GM21825 (cell line): ENCODE results near the gene SWSAP1.
"Not testable (repeated sequence)": the region's sequence is repeated elsewhere in the genome, so short reads cannot be mapped to it uniquely, and the experiment has no call there.

ENCODE experiments used
- ATAC-seq: cut with Tn5 transposase; IDR thresholded peaks from one replicate; pipeline ENCODE4 v1.9.1; 2021; ENCODE audit warnings: mild to moderate bottlenecking, moderate library complexity; ENCODE audit not compliant: unreplicated experiment

Gene SWSAP1

GRCh38 chr19:11354102-11354501 lies 20.4 kb upstream of the SWSAP1 start:
- not testable (repeated sequence) for ATAC-seq

GRCh38 chr19:11355160-11356073 lies 19.0 kb upstream of the SWSAP1 start, which contains the start of gene PLPPR2:
TSS of gene PLPPR2 (plus strand) at chr19:11355432. CDS start at chr19:11357674, 2,242 bp downstream.
- peak; percentile 45 for ATAC-seq

- no peak for ATAC-seq
These were observed 18.4 kb upstream of the SWSAP1 start for GRCh38 chr19:11356074-11356397.

- ATAC-seq: no peak
These were observed 17.6 kb upstream of the SWSAP1 start for GRCh38 chr19:11356676-11357550.

- no peak for ATAC-seq
These were observed 15.0 kb upstream of the SWSAP1 start for GRCh38 chr19:11359421-11359820.

GRCh38 chr19:11361037-11361770 lies 13.3 kb upstream of the SWSAP1 start:
- no peak for ATAC-seq

GRCh38 chr19:11361771-11362731 lies 12.4 kb upstream of the SWSAP1 start:
- ATAC-seq: no peak

GRCh38 chr19:11363881-11364280 lies 10.6 kb upstream of the SWSAP1 start:
- no peak for ATAC-seq

- ATAC-seq: no peak
These were observed 10.1 kb upstream of the SWSAP1 start for GRCh38 chr19:11364296-11364904.

- no peak for ATAC-seq
These were observed 9.5 kb upstream of the SWSAP1 start for GRCh38 chr19:11364935-11365334.

- ATAC-seq: no peak
These were observed 8.8 kb upstream of the SWSAP1 start for GRCh38 chr19:11365557-11366117.

- ATAC-seq: no peak
These were observed 6.9 kb upstream of the SWSAP1 start for GRCh38 chr19:11367528-11367927.

- no peak for ATAC-seq
These were observed 3.7 kb upstream of the SWSAP1 start for GRCh38 chr19:11370744-11371143.

GRCh38 chr19:11373166-11373884 lies 1.1 kb upstream of the SWSAP1 start:
- no peak for ATAC-seq

GRCh38 chr19:11373885-11374432 lies 507 bp upstream of the SWSAP1 start:
- no peak for ATAC-seq

- ATAC-seq: no peak
These were observed 880 bp downstream of the SWSAP1 start for GRCh38 chr19:11375143-11375948.

- no peak for ATAC-seq
These were observed 2.8 kb downstream of the SWSAP1 start for GRCh38 chr19:11377237-11377636.
